ENCODE data around the gene ETV2.

Gene ETV2

DNA sequence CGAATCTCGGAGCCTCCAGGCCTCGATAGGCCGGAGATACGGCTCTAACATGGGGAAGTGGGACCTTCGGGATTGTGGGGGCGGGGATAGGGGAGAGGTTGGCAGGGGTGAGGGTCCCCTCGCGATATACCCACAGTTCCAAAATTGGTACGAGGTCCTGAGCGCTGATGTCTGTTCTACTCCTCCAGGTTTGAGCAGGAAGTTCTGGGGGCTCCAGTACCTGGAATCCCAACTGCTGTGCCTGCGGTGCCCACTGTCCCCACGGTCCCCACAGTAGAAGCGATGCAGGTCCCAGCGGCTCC, 12.3 kb upstream of the ETV2 start:
- peak overlapping the region; percentile 73 for H3K4me2 ChIP-seq (ENCODE audit: low read depth, low read length, poor library complexity, severe bottlenecking)
- TF ChIP-seq, protein P1, sequence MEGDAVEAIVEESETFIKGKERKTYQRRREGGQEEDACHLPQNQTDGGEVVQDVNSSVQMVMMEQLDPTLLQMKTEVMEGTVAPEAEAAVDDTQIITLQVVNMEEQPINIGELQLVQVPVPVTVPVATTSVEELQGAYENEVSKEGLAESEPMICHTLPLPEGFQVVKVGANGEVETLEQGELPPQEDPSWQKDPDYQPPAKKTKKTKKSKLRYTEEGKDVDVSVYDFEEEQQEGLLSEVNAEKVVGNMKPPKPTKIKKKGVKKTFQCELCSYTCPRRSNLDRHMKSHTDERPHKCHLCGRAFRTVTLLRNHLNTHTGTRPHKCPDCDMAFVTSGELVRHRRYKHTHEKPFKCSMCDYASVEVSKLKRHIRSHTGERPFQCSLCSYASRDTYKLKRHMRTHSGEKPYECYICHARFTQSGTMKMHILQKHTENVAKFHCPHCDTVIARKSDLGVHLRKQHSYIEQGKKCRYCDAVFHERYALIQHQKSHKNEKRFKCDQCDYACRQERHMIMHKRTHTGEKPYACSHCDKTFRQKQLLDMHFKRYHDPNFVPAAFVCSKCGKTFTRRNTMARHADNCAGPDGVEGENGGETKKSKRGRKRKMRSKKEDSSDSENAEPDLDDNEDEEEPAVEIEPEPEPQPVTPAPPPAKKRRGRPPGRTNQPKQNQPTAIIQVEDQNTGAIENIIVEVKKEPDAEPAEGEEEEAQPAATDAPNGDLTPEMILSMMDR (IDR thresholded peaks at IDR 0.05; ENCODE audit: insufficient read depth, low read length, poor library complexity, severe bottlenecking), result no peak
- no peak for TF ChIP-seq EZH2phosphoT487 (conservative IDR thresholded peaks at IDR 0.05; ENCODE audit: low read length)
- peak overlapping the region; percentile 87 for H2AFZ ChIP-seq (ENCODE audit: low read depth, low read length, severe bottlenecking)
- H4K20me1 ChIP-seq (ENCODE audit: low read depth, low read length), result no peaks in the 10 kb centered on the region
- no peaks in the 10 kb centered on the region for H3K27me3 ChIP-seq (ENCODE audit: low read length)
- peaks cover 7% of the 10 kb centered on the region; the same call in 1 of the 2 replicates for H3F3A ChIP-seq (ENCODE audit: insufficient read depth)
- H3K36me3 ChIP-seq (ENCODE audit: low read length), result no peaks in the 10 kb centered on the region
- H3K4me3 ChIP-seq (ENCODE audit: insufficient read depth, low read length, poor library complexity, severe bottlenecking), result peak overlapping the region; percentile 88
- H3K9ac ChIP-seq (ENCODE audit: low read length), result peak overlapping the region; percentile 91
- no peaks in the 10 kb centered on the region for H3K9me2 ChIP-seq (replicated peaks; ENCODE audit: insufficient read depth, low read length)
- H3K9me3 ChIP-seq (ENCODE audit: insufficient read depth, low read length), result no peaks in the 10 kb centered on the region
- H3K27ac ChIP-seq (ENCODE audit: low read depth, low read length), result no peak overlapping the region
- H3K79me2 ChIP-seq (ENCODE audit: insufficient read depth, low read length), result peaks cover 8% of the 10 kb centered on the region; the same call in 1 of the 2 replicates

DNA sequence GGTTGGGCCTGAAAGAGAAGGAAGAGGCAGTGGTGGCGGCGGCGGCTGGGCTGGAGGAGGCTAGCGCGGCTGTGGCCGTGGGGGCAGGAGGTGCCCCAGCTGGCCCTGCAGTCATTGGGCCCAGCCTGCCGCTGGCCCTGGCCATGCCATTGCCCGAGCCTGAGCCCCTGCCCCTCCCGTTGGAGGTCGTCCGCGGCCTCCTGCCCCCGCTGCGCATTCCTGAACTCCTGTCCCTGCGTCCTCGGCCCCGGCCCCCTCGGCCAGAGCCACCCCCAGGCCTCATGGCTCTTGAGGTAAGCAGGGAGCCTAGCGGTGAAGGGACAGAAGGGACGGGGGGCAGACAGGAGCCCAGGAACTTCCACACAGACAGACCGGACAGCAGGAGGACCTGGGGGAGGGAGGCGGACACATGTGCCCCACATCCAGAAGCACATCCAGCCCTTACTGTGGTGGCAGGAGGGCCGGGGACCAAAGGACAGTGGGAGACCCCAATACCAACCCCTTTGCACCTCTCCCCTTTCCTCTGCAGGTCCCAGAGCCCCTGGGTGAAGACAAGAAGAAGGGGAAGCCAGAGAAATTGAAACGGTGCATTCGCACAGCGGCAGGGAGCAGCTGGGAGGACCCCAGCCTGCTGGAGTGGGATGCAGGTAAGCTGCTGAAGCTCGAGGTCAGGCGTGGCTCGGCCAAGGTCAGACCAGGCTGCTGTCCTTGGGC, 7.7 kb upstream of the ETV2 start:
- TF ChIP-seq EZH2phosphoT487 (conservative IDR thresholded peaks at IDR 0.05; ENCODE audit: low read length), result no peak
- TF ChIP-seq, protein P1 (IDR thresholded peaks at IDR 0.05; ENCODE audit: insufficient read depth, low read length, poor library complexity, severe bottlenecking), result no peak
- Histone ChIP-seq H3K9me2 (replicated peaks; ENCODE audit: insufficient read depth, low read length) (no peaks in the 10 kb centered on the region), H3K4me2 (ENCODE audit: low read depth, low read length, poor library complexity, severe bottlenecking) (no peak overlapping the region), H3K36me3 (ENCODE audit: low read length) (no peaks in the 10 kb centered on the region), H3K4me3 (ENCODE audit: insufficient read depth, low read length, poor library complexity, severe bottlenecking) (no peak overlapping the region), H2AFZ (ENCODE audit: low read depth, low read length, severe bottlenecking) (no peak overlapping the region), H3K9ac (ENCODE audit: low read length) (no peak overlapping the region), H3K9me3 (ENCODE audit: insufficient read depth, low read length) (no peaks in the 10 kb centered on the region), H4K20me1 (ENCODE audit: low read depth, low read length) (no peaks in the 10 kb centered on the region), H3K79me2 (ENCODE audit: insufficient read depth, low read length) (peaks cover 8% of the 10 kb centered on the region; the same call in 1 of the 2 replicates), H3K27me3 (ENCODE audit: low read length) (no peaks in the 10 kb centered on the region), H3K27ac (ENCODE audit: low read depth, low read length) (no peak overlapping the region), H3F3A (ENCODE audit: insufficient read depth) (no peaks in the 10 kb centered on the region)

GRCh38 chr19:35636651-35637050, 4.9 kb upstream of the ETV2 start:
- Histone ChIP-seq H3K9ac (ENCODE audit: low read length) (no peak overlapping the region), H3K9me2 (replicated peaks; ENCODE audit: insufficient read depth, low read length) (no peaks in the 10 kb centered on the region), H3K4me3 (ENCODE audit: insufficient read depth, low read length, poor library complexity, severe bottlenecking) (no peak overlapping the region), H4K20me1 (ENCODE audit: low read depth, low read length) (no peaks in the 10 kb centered on the region), H3K9me3 (ENCODE audit: insufficient read depth, low read length) (no peaks in the 10 kb centered on the region), H3K79me2 (ENCODE audit: insufficient read depth, low read length) (no peaks in the 10 kb centered on the region), H3K36me3 (ENCODE audit: low read length) (no peaks in the 10 kb centered on the region), H3K4me2 (ENCODE audit: low read depth, low read length, poor library complexity, severe bottlenecking) (no peak overlapping the region), H2AFZ (ENCODE audit: low read depth, low read length, severe bottlenecking) (no peak overlapping the region), H3K27me3 (ENCODE audit: low read length) (no peaks in the 10 kb centered on the region), H3K27ac (ENCODE audit: low read depth, low read length) (no peak overlapping the region), H3F3A (ENCODE audit: insufficient read depth) (0 out of 2 replicates have a peak, but pooled peaks cover 3% of the 10 kb centered on the region)
- TF ChIP-seq EZH2phosphoT487 (conservative IDR thresholded peaks at IDR 0.05; ENCODE audit: low read length), result no peak
- TF ChIP-seq, protein P1 (IDR thresholded peaks at IDR 0.05; ENCODE audit: insufficient read depth, low read length, poor library complexity, severe bottlenecking), result no peak
